IPS-18c (cell line): ENCODE results near the gene NSUN6.

ENCODE experiments used
- H3K4me3 ChIP-seq: 2 replicates; pipeline ENCODE4 v1.7.0; 2013; ENCODE audit warnings: low read depth, mild to moderate bottlenecking, low read length, moderate library complexity; ENCODE audit not compliant: insufficient read depth
- H3K9me3 ChIP-seq: one replicate; pipeline ENCODE4 v1.6.1; 2013; ENCODE audit warnings: mild to moderate bottlenecking, low read length, moderate library complexity; ENCODE audit not compliant: control insufficient read depth, insufficient read depth

NSUN6 gene

GRCh38 chr10:18501198-18501597 lies 150.2 kb downstream of the NSUN6 start:
- no peaks in the 10 kb centered on the region for H3K9me3 ChIP-seq
- no peak overlapping the region for H3K4me3 ChIP-seq

- Histone ChIP-seq H3K9me3 (no peaks in the 10 kb centered on the region), H3K4me3 (no peak overlapping the region)
These were observed 150.8 kb downstream of the NSUN6 start for GRCh38 chr10:18500576-18500975.

- H3K9me3 ChIP-seq, result peaks cover 2% of the 10 kb centered on the region
- no peak overlapping the region for H3K4me3 ChIP-seq
These were observed 152.4 kb downstream of the NSUN6 start for GRCh38 chr10:18498998-18499397.

- H3K4me3 ChIP-seq, result no peak overlapping the region
- H3K9me3 ChIP-seq, result peaks cover 2% of the 10 kb centered on the region
These were observed 153.5 kb downstream of the NSUN6 start for GRCh38 chr10:18497806-18498369.
